Endothelial cell of umbilical vein (primary cell): ENCODE data around the gene BSPRY. TPM values are rescaled to one million over a fixed set of nuclear protein-coding genes. Genes with fewer than 3 reads are reported as not detected.

Source experiments
- BruUV-seq: library from RNA; stranded (reverse); fragments of 400-500 nt; replicated peaks from 2 replicates; lab custom pipeline; 2021; lab: Mats Ljungman, UMichigan
- CTCF ChIA-PET: fragments of 300-600, 350-600 bp; sonication (Branson Sonifier 250); formaldehyde crosslinking; loops from one replicate; lab custom pipeline; 2021; ENCODE audit warnings: antibody characterized with exemption, inconsistent platforms; lab: Charles Lee
- POLR2A ChIA-PET: fragments of 300-600, 350-600 bp; sonication (Branson Sonifier 250); formaldehyde crosslinking; loops from one replicate; lab custom pipeline; 2021; ENCODE audit warnings: antibody characterized with exemption, inconsistent platforms; lab: Charles Lee
- DNase-seq: peaks from one replicate; pipeline ENCODE4 v3.0.0-alpha.2; 2011; ENCODE audit warnings: low read depth, low spot score
- FAIRE-seq: peaks from 2 replicates; lab custom pipeline; 2011; peaks lifted over from hg19 to GRCh38; lab: Jason Lieb, UNC
- H2AFZ ChIP-seq: 2 replicates; pipeline ENCODE4 v1.6.0; 2012; ENCODE audit warnings: low read depth, low read length, control low read depth, inconsistent platforms
- H3K27ac ChIP-seq: 2 replicates; pipeline ENCODE4 v1.5.1; 2011; ENCODE audit warnings: low read depth, mild to moderate bottlenecking, control low read depth, low read length, moderate library complexity; ENCODE audit not compliant: insufficient read depth
- H3K27me3 ChIP-seq, 2 experiments: 2 replicates each; pipeline versions ENCODE4 v1.6.0 to v1.6.1; 2011; ENCODE audit warnings: low read length in 2 of 2, mixed read lengths in 1 of 2; ENCODE audit not compliant: control insufficient read depth in 2 of 2, insufficient read depth in 2 of 2
- H3K36me3 ChIP-seq, 2 experiments: 2 replicates in 1 of 2; 3 replicates in 1 of 2; pipeline ENCODE4 v1.5.1; 2011; ENCODE audit warnings: low read length in 2 of 2, mild to moderate bottlenecking in 1 of 2, moderate library complexity in 1 of 2; ENCODE audit not compliant: control insufficient read depth in 2 of 2, insufficient read depth in 2 of 2; ENCODE audit errors: extremely low read depth in 1 of 2
- H3K4me1 ChIP-seq: 3 replicates; pipeline ENCODE4 v1.5.1; 2011; ENCODE audit warnings: mild to moderate bottlenecking, low read length; ENCODE audit not compliant: control insufficient read depth, insufficient read depth; ENCODE audit errors: extremely low read depth
- H3K4me2 ChIP-seq: 2 replicates; pipeline ENCODE4 v1.6.1; 2011; ENCODE audit warnings: low read length, control low read depth, mixed read lengths; ENCODE audit not compliant: insufficient read depth
- H3K4me3 ChIP-seq, 3 experiments: fragments of 200-600 bp in 1 of 3; sonication (generic), shearing (Covaris generic) in 1 of 3; replicated peaks in 1 of 3; 2 replicates each; pipeline ENCODE4 v1.5.1; 2011 to 2016; ENCODE audit warnings: control low read depth in 3 of 3, low read length in 3 of 3, mild to moderate bottlenecking in 2 of 3, inconsistent platforms in 1 of 3, low read depth in 1 of 3, moderate library complexity in 1 of 3; ENCODE audit not compliant: insufficient read depth in 1 of 3
- H3K79me2 ChIP-seq: 2 replicates; pipeline ENCODE4 v1.6.0; 2012; ENCODE audit warnings: low read length, inconsistent platforms; ENCODE audit not compliant: control insufficient read depth, insufficient read depth
- H3K9ac ChIP-seq: replicated peaks from 2 replicates; pipeline ENCODE3; 2011; ENCODE audit warnings: low read length, control low read depth; ENCODE audit not compliant: insufficient read depth; ENCODE audit errors: extremely low read depth
- H3K9me1 ChIP-seq: replicated peaks from 3 replicates; pipeline ENCODE4 v1.6.0; 2011; ENCODE audit warnings: mild to moderate bottlenecking, low read length; ENCODE audit not compliant: control insufficient read depth, insufficient read depth; ENCODE audit errors: extremely low read depth
- H3K9me3 ChIP-seq: replicated peaks from 2 replicates; pipeline ENCODE4 v1.5.1; 2012; ENCODE audit warnings: low read length, inconsistent platforms; ENCODE audit not compliant: control insufficient read depth, insufficient read depth
- H4K20me1 ChIP-seq: replicated peaks from 2 replicates; pipeline ENCODE3; 2011; ENCODE audit warnings: mild to moderate bottlenecking, low read length; ENCODE audit not compliant: control insufficient read depth, insufficient read depth; ENCODE audit errors: extremely low read depth
- CTCF ChIP-seq, 2 donors: IDR thresholded peaks; 1 replicate in 1 of 2; 2 replicates in 1 of 2; pipeline ENCODE4 v1.5.1; 2011; ENCODE audit warnings: low read length in 2 of 2, mild to moderate bottlenecking in 2 of 2, moderate library complexity in 2 of 2, control low read depth in 1 of 2, inconsistent platforms in 1 of 2, low read depth in 1 of 2; ENCODE audit not compliant: insufficient read depth in 1 of 2; ENCODE audit errors: extremely low read depth in 1 of 2
- EZH2 ChIP-seq: IDR thresholded peaks from 2 replicates; pipeline ENCODE4 v1.6.1; 2012; ENCODE audit warnings: borderline replicate concordance, low read depth, mild to moderate bottlenecking, moderate library complexity, low read length, inconsistent platforms; ENCODE audit not compliant: severe bottlenecking
- FOS ChIP-seq: IDR thresholded peaks from 2 replicates; pipeline ENCODE4 v1.6.1; 2011; ENCODE audit warnings: mild to moderate bottlenecking, low read length, moderate library complexity, borderline replicate concordance; ENCODE audit not compliant: insufficient read depth
- GATA2 ChIP-seq: IDR thresholded peaks from 2 replicates; pipeline ENCODE4 v1.7.0; 2011; ENCODE audit warnings: low read depth, mild to moderate bottlenecking, moderate library complexity, mixed read lengths, low read length; ENCODE audit not compliant: insufficient read length, insufficient read depth
- JUN ChIP-seq: IDR thresholded peaks from 2 replicates; pipeline ENCODE4 v1.6.1; 2011; ENCODE audit warnings: borderline replicate concordance, low read depth; ENCODE audit not compliant: insufficient read length, insufficient read depth
- MAX ChIP-seq: IDR thresholded peaks from 2 replicates; pipeline ENCODE4 v1.6.1; 2011; ENCODE audit not compliant: insufficient read depth, insufficient read length
- MYC ChIP-seq: IDR thresholded peaks from one replicate; pipeline ENCODE4 v1.6.1; 2011; ENCODE audit warnings: mild to moderate bottlenecking, low read depth, low read length
- POLR2A ChIP-seq: IDR thresholded peaks from 2 replicates; pipeline ENCODE4 v1.6.1; 2012; ENCODE audit warnings: low read depth, mild to moderate bottlenecking, control low read depth, low read length
- POLR2AphosphoS5 ChIP-seq: IDR thresholded peaks from 2 replicates; pipeline ENCODE4 v1.6.1; 2012; ENCODE audit warnings: low read depth, mild to moderate bottlenecking, control low read depth, low read length, moderate library complexity; ENCODE audit not compliant: insufficient read depth
- dilution Hi-C: fragments of 300-500 bp; cut with MboI; formaldehyde crosslinking; loops from one replicate; pipeline ENCODE4 v1.15.0; 2019; ENCODE audit warnings: low sequenced_read_pairs; ENCODE audit not compliant: extremely low pct_ligation_motif_present
- intact Hi-C: fragments of 100-400 bp; cut with micrococcal nuclease; formaldehyde crosslinking; loops from one replicate; pipeline ENCODE4 v1.10.0; 2022
- polyA plus RNA-seq, 4 experiments: library from polyadenylated mRNA; depleted of rRNA in 3 of 4; stranded (reverse) in 3 of 4; unstranded in 1 of 4; fragments of >200 nt; gene quantifications; 2 replicates each; pipeline versions ENCODE4 v1.2.1 to v1.2.3, GENCODE V29; 2011 to 2012; ENCODE audit warnings: missing spikeins in 1 of 4
- total RNA-seq: library from RNA; stranded (reverse); gene quantifications from 2 replicates; pipeline ENCODE4 v1.2.3, GENCODE V29; 2021

BSPRY gene
- total and polyA plus RNA-seq, 2 donors (not counting 3 experiments of a cell fraction or from before 2014, with no cell fraction given), result not detected

- no TSS peak for BruUV-seq
- CTCF ChIA-PET, result interaction anchor here (1.5 kb wide), 1 partner anchor 8 kb away, joined by 7 read pairs; the partner anchor contains the start of gene ALAD
Measured at GRCh38 chr9:113393281-113393680, 43.9 kb downstream of the BSPRY start.

More at GRCh38 chr9:113393281-113393680, 43.9 kb downstream of the BSPRY start:
- Histone ChIP-seq H3K36me3 (peaks cover 2 to 11% of the 10 kb centered on the region in 2 experiments), H3K4me3 (no peak overlapping the region), H3K9me3 (no peaks in the 10 kb centered on the region), H3K9ac (no peak overlapping the region), H3K4me1 (peaks cover 14% of the 10 kb centered on the region), H3K27me3 (no peaks in the 10 kb centered on the region), H4K20me1 (no peaks in the 10 kb centered on the region), H2AFZ (no peak overlapping the region), H3K79me2 (no peaks in the 10 kb centered on the region), H3K4me2 (no peak overlapping the region), H3K9me1 (no peaks in the 10 kb centered on the region), H3K27ac (no peak overlapping the region)
- TF ChIP-seq POLR2AphosphoS5 (no peak), MYC (no peak), POLR2A (no peak), JUN (no peak), FOS (no peak), GATA2 (no peak), MAX (no peak), EZH2 (no peak), CTCF (IDR thresholded peaks at IDR 0.05; ENCODE audit: extremely low read depth in 1 of 2, insufficient read depth in 1 of 2, low read depth in 1 of 2, low read length in 2 of 2) (no peak)
- intact Hi-C loops (no loop called here), dilution Hi-C loops (no loop called here)
- POLR2A ChIA-PET, result no interaction called here
- no peak for DNase-seq
- no peak for FAIRE-seq
